Astrocyte (in vitro differentiated cells and primary cell): Measurements from ENCODE around the gene UNC80. TPM values are rescaled to one million over a fixed set of nuclear protein-coding genes. Genes with fewer than 3 reads are reported as not detected.

ENCODE experiments used
- DNase-seq: peaks from one replicate; pipeline ENCODE4 v3.0.0-alpha.2; 2010; ENCODE audit warnings: low read depth
- FAIRE-seq: peaks from 2 replicates; lab custom pipeline; 2011; peaks lifted over from hg19 to GRCh38; lab: Jason Lieb, UNC
- H2AFZ ChIP-seq: 2 replicates; pipeline ENCODE4 v1.6.0; 2012; ENCODE audit warnings: low read depth, low read length, inconsistent platforms
- H3K27ac ChIP-seq: 2 replicates; pipeline ENCODE4 v1.5.1; 2011; ENCODE audit warnings: low read depth, low read length, inconsistent platforms
- H3K27me3 ChIP-seq: 2 replicates; pipeline ENCODE4 v1.6.0; 2011; ENCODE audit warnings: low read length, inconsistent platforms; ENCODE audit not compliant: insufficient read depth
- H3K36me3 ChIP-seq: 2 replicates; pipeline ENCODE4 v1.5.1; 2011; ENCODE audit warnings: low read length, inconsistent platforms; ENCODE audit not compliant: insufficient read depth
- H3K4me1 ChIP-seq: 2 replicates; pipeline ENCODE4 v1.5.1; 2011; ENCODE audit warnings: low read length, inconsistent platforms; ENCODE audit not compliant: insufficient read depth
- H3K4me2 ChIP-seq: 2 replicates; pipeline ENCODE4 v1.6.0; 2012; ENCODE audit warnings: low read length, inconsistent platforms
- H3K4me3 ChIP-seq: 2 replicates; pipeline ENCODE4 v1.5.1; 2011; ENCODE audit warnings: low read depth, mild to moderate bottlenecking, low read length, inconsistent platforms; ENCODE audit not compliant: insufficient read depth
- H3K79me2 ChIP-seq: 2 replicates; pipeline ENCODE4 v1.6.0; 2012; ENCODE audit warnings: mild to moderate bottlenecking, low read length, inconsistent platforms; ENCODE audit not compliant: insufficient read depth
- H3K9ac ChIP-seq: 2 replicates; pipeline ENCODE4 v1.6.0; 2012; ENCODE audit warnings: mild to moderate bottlenecking, low read length, inconsistent platforms
- H3K9me3 ChIP-seq: 2 replicates; pipeline ENCODE4 v1.5.1; 2012; ENCODE audit warnings: low read depth, mild to moderate bottlenecking, low read length, inconsistent platforms; ENCODE audit not compliant: insufficient read depth
- H4K20me1 ChIP-seq: 2 replicates; pipeline ENCODE4 v1.6.0; 2012; ENCODE audit warnings: low read length, inconsistent platforms; ENCODE audit not compliant: insufficient read depth
- H3K27ac Mint-ChIP-seq: one replicate; pipeline ENCODE4 v1.8.0; 2021; ENCODE audit warnings: mild to moderate bottlenecking, mixed read lengths; ENCODE audit not compliant: unreplicated experiment
- H3K27me3 Mint-ChIP-seq: one replicate; pipeline ENCODE4 v1.8.0; 2021; ENCODE audit warnings: low read depth, mixed read lengths; ENCODE audit not compliant: unreplicated experiment
- H3K36me3 Mint-ChIP-seq: one replicate; pipeline ENCODE4 v1.8.0; 2021; ENCODE audit warnings: low read depth, mixed read lengths; ENCODE audit not compliant: unreplicated experiment
- H3K4me1 Mint-ChIP-seq: one replicate; pipeline ENCODE4 v1.8.0; 2021; ENCODE audit warnings: low read depth, mixed read lengths; ENCODE audit not compliant: unreplicated experiment
- H3K4me3 Mint-ChIP-seq: one replicate; pipeline ENCODE4 v1.8.0; 2021; ENCODE audit warnings: mild to moderate bottlenecking, moderate library complexity, mixed read lengths; ENCODE audit not compliant: unreplicated experiment
- H3K9me3 Mint-ChIP-seq: one replicate; pipeline ENCODE4 v1.8.0; 2021; ENCODE audit warnings: mild to moderate bottlenecking, mixed read lengths; ENCODE audit not compliant: unreplicated experiment
- CTCF ChIP-seq: IDR thresholded peaks from 2 replicates; pipeline ENCODE4 v1.5.1; 2011; ENCODE audit warnings: low read depth, mild to moderate bottlenecking, inconsistent platforms, low read length, moderate library complexity; ENCODE audit not compliant: insufficient read depth
- EZH2 ChIP-seq: IDR thresholded peaks from 2 replicates; pipeline ENCODE4 v1.6.1; 2012; ENCODE audit warnings: mild to moderate bottlenecking, low read length, inconsistent platforms; ENCODE audit not compliant: insufficient read depth
- total RNA-seq: library from RNA; stranded (reverse); gene quantifications from 2 replicates; pipeline ENCODE4 v1.2.1, GENCODE V29; 2021

Gene UNC80
- total RNA-seq, 1 donor from 2014 or later = 0.27 TPM

DNA sequence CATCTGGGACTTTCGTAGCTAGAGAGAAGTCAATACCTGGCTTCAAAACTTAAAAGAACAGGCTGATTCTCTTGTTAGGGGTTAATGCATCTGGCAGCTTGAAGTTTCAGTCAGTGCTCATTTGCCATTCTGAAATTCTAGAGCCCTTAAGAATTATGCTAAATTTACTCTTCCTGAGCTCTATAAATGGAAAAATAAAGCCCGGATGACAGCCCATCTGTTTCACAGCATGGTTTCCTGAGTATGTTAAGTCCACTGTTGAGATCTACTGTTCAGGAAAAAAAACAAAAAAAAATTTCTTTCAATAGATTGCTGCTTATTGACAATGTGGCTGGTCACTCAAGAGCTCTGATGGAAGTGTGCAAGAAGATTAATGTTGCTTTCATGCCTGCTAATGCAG, 129.5 kb downstream of the UNC80 start:
- H2AFZ ChIP-seq = no peak overlapping the region
- Mint-ChIP-seq H3K4me3 (no peak overlapping the region), H3K27ac (no peak overlapping the region), H3K27me3 (no peaks in the 10 kb centered on the region), H3K36me3 (no peaks in the 10 kb centered on the region), H3K4me1 (no peaks in the 10 kb centered on the region), H3K9me3 (no peaks in the 10 kb centered on the region)
- H3K27ac ChIP-seq = no peak overlapping the region
- TF ChIP-seq EZH2 = no peak
- no peak for TF ChIP-seq CTCF
- no peak overlapping the region for H3K4me3 ChIP-seq
- no peak overlapping the region for H3K9ac ChIP-seq
- no peak overlapping the region for H3K4me2 ChIP-seq
- DNase-seq = no peak
- H3K27me3 ChIP-seq = no peaks in the 10 kb centered on the region
- no peaks in the 10 kb centered on the region for H3K4me1 ChIP-seq
- FAIRE-seq = no peak
- no peaks in the 10 kb centered on the region for H3K79me2 ChIP-seq
- no peaks in the 10 kb centered on the region for H3K9me3 ChIP-seq
- H3K36me3 ChIP-seq = no peaks in the 10 kb centered on the region
- no peaks in the 10 kb centered on the region for H4K20me1 ChIP-seq

DNA sequence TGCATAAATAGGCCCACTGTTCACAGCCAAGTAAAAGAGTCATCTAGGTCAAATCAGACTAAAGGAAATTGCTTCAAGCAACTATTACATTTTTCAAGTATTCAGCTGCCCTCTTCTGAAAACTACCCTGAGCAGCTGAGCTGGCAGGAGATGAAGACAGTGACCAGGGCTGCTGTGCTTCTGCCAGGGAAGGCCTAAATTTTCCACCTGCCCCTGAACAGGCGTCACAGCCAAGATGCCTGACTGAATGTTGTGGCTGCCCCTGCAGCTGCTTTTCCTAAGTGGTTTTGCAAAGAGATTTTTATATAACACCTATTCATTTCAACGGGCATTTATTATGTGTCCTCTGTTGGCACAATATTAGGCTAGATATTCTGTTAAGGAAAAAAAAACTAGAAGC, 134.1 kb downstream of the UNC80 start:
- H3K27me3 Mint-ChIP-seq = no peaks in the 10 kb centered on the region
- H3K4me3 ChIP-seq = no peak overlapping the region
- no peaks in the 10 kb centered on the region for H3K27me3 ChIP-seq
- no peaks in the 10 kb centered on the region for H3K79me2 ChIP-seq
- H3K9me3 Mint-ChIP-seq = no peaks in the 10 kb centered on the region
- H2AFZ ChIP-seq = no peak overlapping the region
- no peak for DNase-seq
- FAIRE-seq = no peak
- H3K9me3 ChIP-seq = no peaks in the 10 kb centered on the region
- H3K4me1 Mint-ChIP-seq = peaks cover 7% of the 10 kb centered on the region
- H3K4me3 Mint-ChIP-seq = no peak overlapping the region
- no peaks in the 10 kb centered on the region for H3K36me3 ChIP-seq
- no peaks in the 10 kb centered on the region for H3K4me1 ChIP-seq
- no peak overlapping the region for H3K27ac ChIP-seq
- no peak overlapping the region for H3K27ac Mint-ChIP-seq
- TF ChIP-seq EZH2 (no peak), CTCF (no peak)
- no peaks in the 10 kb centered on the region for H3K36me3 Mint-ChIP-seq
- H3K9ac ChIP-seq = no peak overlapping the region
- no peaks in the 10 kb centered on the region for H4K20me1 ChIP-seq
- no peak overlapping the region for H3K4me2 ChIP-seq

GRCh38 chr2:209907746-209908145, 136.1 kb downstream of the UNC80 start:
- no peaks in the 10 kb centered on the region for H3K27me3 ChIP-seq
- no peak overlapping the region for H3K27ac Mint-ChIP-seq

More at GRCh38 chr2:209907746-209908145, 136.1 kb downstream of the UNC80 start:
- TF ChIP-seq CTCF (no peak), EZH2 (no peak)
- no peaks in the 10 kb centered on the region for H3K36me3 Mint-ChIP-seq
- Histone ChIP-seq H3K79me2 (no peaks in the 10 kb centered on the region), H3K4me3 (no peak overlapping the region), H3K4me2 (no peak overlapping the region), H3K9ac (no peak overlapping the region), H2AFZ (no peak overlapping the region), H3K9me3 (no peaks in the 10 kb centered on the region), H3K27ac (no peak overlapping the region), H3K4me1 (no peaks in the 10 kb centered on the region), H3K36me3 (no peaks in the 10 kb centered on the region), H4K20me1 (no peaks in the 10 kb centered on the region)
- no peaks in the 10 kb centered on the region for H3K27me3 Mint-ChIP-seq
- H3K4me1 Mint-ChIP-seq = peaks cover 7% of the 10 kb centered on the region
- no peaks in the 10 kb centered on the region for H3K9me3 Mint-ChIP-seq
- DNase-seq = no peak
- no peak overlapping the region for H3K4me3 Mint-ChIP-seq
- FAIRE-seq = no peak
